ENCODE results near the gene ZSCAN5C.
"Not testable (repeated sequence)": the region's sequence is repeated elsewhere in the genome, so short reads cannot be mapped to it uniquely, and the experiment has no call there.

The ZSCAN5C gene

GRCh38 chr19:56193981-56194640, 8.0 kb upstream of the ZSCAN5C start:
- H3K4me3 ChIP-seq (ENCODE audit: low read length): no peak overlapping the region
- DNase-seq (ENCODE audit: low read depth): no peak
- TF ChIP-seq CTCF (conservative IDR thresholded peaks at IDR 0.05; ENCODE audit: low read depth, low read length): no peak

DNA sequence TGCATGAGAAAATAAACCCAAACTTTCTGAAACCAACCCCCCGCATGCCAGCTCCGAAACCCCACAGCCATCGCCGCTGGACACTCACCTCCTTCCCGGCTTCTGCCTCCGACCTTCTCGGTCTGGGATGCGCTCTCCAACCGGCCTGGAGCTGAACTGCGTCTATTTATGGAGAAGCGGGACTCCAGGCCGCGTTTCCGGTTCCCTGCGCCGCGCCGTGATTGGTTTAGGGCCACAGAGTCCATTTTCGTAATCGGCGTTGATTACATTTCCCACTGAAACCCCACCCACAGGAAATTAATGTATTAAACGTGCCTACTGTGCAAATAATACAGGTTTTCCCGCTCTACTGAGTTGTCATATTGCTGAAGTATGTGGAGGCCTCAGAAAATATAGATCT, 4.4 kb upstream of the ZSCAN5C start, which contains the start of gene ZSCAN5B:
ZSCAN5B (minus strand) TSS at position 138 of the 400 bp plus-strand sequence. CDS start 4,731 bp downstream, outside the sequence.
- not testable (repeated sequence) for DNase-seq (ENCODE audit: low read depth); H3K4me3 ChIP-seq (ENCODE audit: low read length)

DNA sequence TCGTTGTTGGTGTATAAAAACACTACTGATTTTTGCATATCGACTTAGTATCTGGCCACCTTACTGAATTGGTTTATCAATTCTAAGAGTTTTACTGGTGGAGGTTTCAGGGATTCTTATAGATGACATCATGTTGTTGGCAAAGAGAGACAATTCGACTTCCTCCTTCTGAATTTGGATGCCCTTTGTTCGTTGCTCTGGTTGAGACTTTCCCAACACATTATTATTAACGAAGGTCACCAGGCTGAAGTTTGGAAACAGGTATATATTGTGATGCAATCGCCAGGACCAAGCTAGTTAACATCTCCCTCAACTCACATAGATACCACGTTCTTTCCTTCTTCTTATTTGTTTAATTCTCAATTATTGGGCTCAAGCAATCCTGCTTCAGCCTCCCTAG, 2.4 kb upstream of the ZSCAN5C start:
- no peak for TF ChIP-seq CTCF (conservative IDR thresholded peaks at IDR 0.05; ENCODE audit: low read depth, low read length)
- no peak overlapping the region for H3K4me3 ChIP-seq (ENCODE audit: low read length)
- DNase-seq (ENCODE audit: low read depth): no peak

GRCh38 chr19:56207581-56207980, 5.5 kb downstream of the ZSCAN5C start:
- not testable (repeated sequence) for H3K4me3 ChIP-seq (ENCODE audit: low read length); DNase-seq (ENCODE audit: low read depth)

- no peak for TF ChIP-seq CTCF (conservative IDR thresholded peaks at IDR 0.05; ENCODE audit: low read depth, low read length)
- H3K4me3 ChIP-seq (ENCODE audit: low read length): no peak overlapping the region
- DNase-seq (ENCODE audit: low read depth): no peak
These were observed 7.0 kb downstream of the ZSCAN5C start for GRCh38 chr19:56209091-56209490.

DNA sequence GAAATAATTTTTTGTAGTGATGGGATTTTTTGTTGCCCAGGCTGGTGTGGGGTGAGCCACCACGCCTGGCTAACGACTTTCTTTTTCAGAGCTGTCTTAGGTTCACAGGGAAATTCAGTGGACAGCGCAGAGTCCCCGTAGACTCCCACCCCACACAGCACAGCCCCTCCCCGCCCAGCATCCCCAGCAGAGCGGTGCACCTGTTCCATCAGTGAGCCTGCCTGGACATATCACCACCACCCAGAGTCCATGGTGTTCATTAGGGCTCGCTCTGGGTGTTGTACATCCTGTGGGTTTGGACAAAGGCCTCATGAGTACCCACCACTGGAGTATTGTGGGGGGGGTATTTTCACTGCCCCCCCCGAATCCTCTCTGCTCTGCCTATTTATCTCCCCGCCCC, 8.0 kb downstream of the ZSCAN5C start:
- H3K4me3 ChIP-seq (ENCODE audit: low read length); DNase-seq (ENCODE audit: low read depth): not testable (repeated sequence)

DNA sequence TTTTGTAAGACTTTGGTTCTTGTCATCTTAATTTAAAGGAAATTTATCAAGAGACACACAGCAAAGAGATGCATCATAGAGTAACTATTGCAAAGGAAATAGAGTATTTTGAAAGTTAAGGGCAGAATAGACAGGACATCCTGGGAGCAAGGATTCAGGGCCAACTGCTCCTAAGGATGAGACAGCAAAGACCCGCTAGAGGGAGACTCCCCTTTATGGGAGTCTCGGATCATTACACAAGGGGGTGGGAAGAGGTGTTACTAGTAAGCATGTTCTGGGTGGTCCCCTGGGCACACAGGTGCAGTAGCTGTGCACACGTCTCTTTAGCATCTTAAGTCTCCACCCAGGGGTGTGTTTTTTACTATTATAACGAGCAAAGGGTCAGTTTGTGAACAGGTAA, 9.6 kb downstream of the ZSCAN5C start:
- H3K4me3 ChIP-seq (ENCODE audit: low read length): no peak overlapping the region
- TF ChIP-seq CTCF (conservative IDR thresholded peaks at IDR 0.05; ENCODE audit: low read depth, low read length): no peak
- no peak for DNase-seq (ENCODE audit: low read depth)

- no peak for DNase-seq (ENCODE audit: low read depth)
- no peak for TF ChIP-seq CTCF (conservative IDR thresholded peaks at IDR 0.05; ENCODE audit: low read depth, low read length)
- peak overlapping the region; percentile 27 for H3K4me3 ChIP-seq (ENCODE audit: low read length)
These were observed 15.2 kb downstream of the ZSCAN5C start for GRCh38 chr19:56217039-56217949.

Data from retinal pigment epithelial cell (primary cell).